PC-3 (cell line): Measurements from ENCODE around the gene HMG20A. TPM values are rescaled to one million over a fixed set of nuclear protein-coding genes. Genes with fewer than 3 reads are reported as not detected.
A peak's percentile ranks its signal among the peaks of the same experiment; 100 is the strongest.

ENCODE experiments used
- ATAC-seq: fragments of 200-7000 bp; cut with Tn5 transposase; 2 replicates; pipeline ENCODE4 v1.9.1; 2020; ENCODE audit warnings: mild to moderate bottlenecking, moderate library complexity
- BruUV-seq: library from RNA; stranded (reverse); fragments of 400-500 nt; replicated peaks from 2 replicates; lab custom pipeline; 2021; lab: Mats Ljungman, UMichigan
- CTCF ChIA-PET: fragments of 300-600 bp; sonication (Branson Sonifier 250); formaldehyde crosslinking; loops from one replicate; lab custom pipeline; 2022; ENCODE audit warnings: antibody characterized with exemption; lab: Charles Lee
- POLR2A ChIA-PET: fragments of 300-600 bp; sonication (Branson Sonifier 250); formaldehyde crosslinking; loops from one replicate; lab custom pipeline; 2022; ENCODE audit warnings: antibody characterized with exemption; ENCODE audit not compliant: unreplicated experiment; lab: Charles Lee
- DNase-seq: peaks from one replicate; pipeline ENCODE4 v3.0.0-alpha.2; 2015
- H2AFZ ChIP-seq: fragments of 300-600 bp; sonication (generic); 2 replicates; pipeline ENCODE4 v1.6.0; 2016; ENCODE audit warnings: antibody characterized with exemption, low read length
- H3F3A ChIP-seq: fragments of 300-600 bp; sonication (generic); one replicate; pipeline ENCODE4 v1.6.0; 2017; ENCODE audit warnings: antibody characterized with exemption, low read length, control low read depth, mild to moderate bottlenecking; ENCODE audit not compliant: unreplicated experiment
- H3K27ac ChIP-seq: fragments of 300-600 bp; sonication (generic); 2 replicates; pipeline ENCODE4 v1.5.1; 2016; ENCODE audit warnings: mild to moderate bottlenecking, low read length
- H3K27me3 ChIP-seq: fragments of 300-600 bp; sonication (generic); 2 replicates; pipeline ENCODE4 v1.6.1; 2016; ENCODE audit warnings: low read length, mixed read lengths
- H3K36me3 ChIP-seq: fragments of 300-600 bp; sonication (generic); 2 replicates; pipeline ENCODE4 v1.6.1; 2016; ENCODE audit warnings: low read depth, mixed run types, low read length, mixed read lengths
- H3K4me1 ChIP-seq: fragments of 300-600 bp; sonication (generic); 2 replicates; pipeline ENCODE4 v1.5.1; 2016; ENCODE audit warnings: low read length; ENCODE audit not compliant: insufficient read depth
- H3K4me2 ChIP-seq: fragments of 300-600 bp; sonication (generic); 2 replicates; pipeline ENCODE4 v1.6.0; 2016; ENCODE audit warnings: low read length
- H3K4me3 ChIP-seq: fragments of 300-600 bp; sonication (generic); 2 replicates; pipeline ENCODE4 v1.5.1; 2016; ENCODE audit warnings: mild to moderate bottlenecking, low read length, mixed read lengths
- H3K79me2 ChIP-seq: fragments of 300-600 bp; sonication (generic); 2 replicates; pipeline ENCODE4 v1.6.1; 2017; ENCODE audit warnings: low read length, mixed read lengths
- H3K9ac ChIP-seq: fragments of 300-600 bp; sonication (generic); 2 replicates; pipeline ENCODE4 v1.6.0; 2016; ENCODE audit warnings: mild to moderate bottlenecking, low read length
- H3K9me2 ChIP-seq: fragments of 300-600 bp; sonication (generic); replicated peaks from 2 replicates; pipeline ENCODE4 v1.6.1; 2016; ENCODE audit warnings: mixed run types, low read length, mixed read lengths
- H3K9me3 ChIP-seq: fragments of 300-600 bp; sonication (generic); 2 replicates; pipeline ENCODE4 v1.6.1; 2016; ENCODE audit warnings: low read length, mixed read lengths
- H4K20me1 ChIP-seq: fragments of 300-600 bp; sonication (generic); 2 replicates; pipeline ENCODE4 v1.6.1; 2016; ENCODE audit warnings: low read length, mixed read lengths
- CTCF ChIP-seq: fragments of 300-600 bp; sonication (generic); conservative IDR thresholded peaks from 2 replicates; pipeline ENCODE4 v1.5.1; 2017; ENCODE audit warnings: antibody characterized with exemption, low read depth, mild to moderate bottlenecking, low read length
- EZH2 ChIP-seq: fragments of 300-600 bp; sonication (generic); IDR thresholded peaks from one replicate; pipeline ENCODE4 v1.6.1; 2017; ENCODE audit warnings: antibody characterized with exemption, mild to moderate bottlenecking, low read length; ENCODE audit not compliant: unreplicated experiment
- EZH2phosphoT487 ChIP-seq: fragments of 300-600 bp; sonication (generic); IDR thresholded peaks from 2 replicates; pipeline ENCODE4 v1.6.1; 2018; ENCODE audit warnings: mild to moderate bottlenecking, antibody characterized with exemption, low read length, borderline replicate concordance
- intact Hi-C: fragments of 100-400 bp; cut with micrococcal nuclease; formaldehyde crosslinking; loops from 2 replicates; pipeline ENCODE4 v1.9.0; 2023
- total RNA-seq: library from RNA; depleted of rRNA; stranded (reverse); fragments of >200 nt; gene quantifications from 2 replicates; pipeline ENCODE4 v1.2.3, GENCODE V29; 2014

The HMG20A gene
- total RNA-seq, 1 experiment from 2014 or later, result 17.6 TPM

GRCh38 chr15:77373441-77373840 is 47.2 kb upstream of the HMG20A start:
- DNase-seq (no peak), ATAC-seq (no peak)
- no peaks in the 10 kb centered on the region for H3K9me2 ChIP-seq
- H3K27me3 ChIP-seq, result no peaks in the 10 kb centered on the region
- no peaks in the 10 kb centered on the region for H4K20me1 ChIP-seq
- BruUV-seq, result no TSS peak
- intact Hi-C loops, result no loop called here
- H3K9me3 ChIP-seq, result no peaks in the 10 kb centered on the region
- no peaks in the 10 kb centered on the region for H3K36me3 ChIP-seq
- H3K9ac ChIP-seq, result no peak overlapping the region
- H2AFZ ChIP-seq, result no peak overlapping the region
- ChIA-PET CTCF (no interaction called here), POLR2A (no interaction called here)
- no peaks in the 10 kb centered on the region for H3K79me2 ChIP-seq
- no peak overlapping the region for H3K4me2 ChIP-seq
- H3F3A ChIP-seq, result no peaks in the 10 kb centered on the region
- H3K4me1 ChIP-seq, result peaks cover 7% of the 10 kb centered on the region; the same call in 1 of the 2 replicates
- no peak overlapping the region for H3K4me3 ChIP-seq
- H3K27ac ChIP-seq, result no peak overlapping the region
- no peak for TF ChIP-seq EZH2phosphoT487
- TF ChIP-seq EZH2, result no peak
- TF ChIP-seq CTCF, result no peak

- no peak overlapping the region for H3K9ac ChIP-seq
- no peaks in the 10 kb centered on the region for H4K20me1 ChIP-seq
- peaks cover 7% of the 10 kb centered on the region; the same call in 1 of the 2 replicates for H3K4me1 ChIP-seq
- CTCF ChIA-PET, result no interaction called here
- intact Hi-C loops, result no loop called here
- H3K79me2 ChIP-seq, result no peaks in the 10 kb centered on the region
- H3K27me3 ChIP-seq, result no peaks in the 10 kb centered on the region
- TF ChIP-seq EZH2 (no peak), EZH2phosphoT487 (no peak), CTCF (no peak)
- no peaks in the 10 kb centered on the region for H3K9me3 ChIP-seq
- no peaks in the 10 kb centered on the region for H3K9me2 ChIP-seq
- ATAC-seq (no peak), DNase-seq (no peak)
- H3K4me2 ChIP-seq, result no peak overlapping the region
- no peaks in the 10 kb centered on the region for H3K36me3 ChIP-seq
- H3K27ac ChIP-seq, result no peak overlapping the region
- POLR2A ChIA-PET, result no interaction called here
- H3F3A ChIP-seq, result no peaks in the 10 kb centered on the region
- no peak overlapping the region for H2AFZ ChIP-seq
- H3K4me3 ChIP-seq, result no peak overlapping the region
- no TSS peak for BruUV-seq
Measured at GRCh38 chr15:77375133-77375532, 45.6 kb upstream of the HMG20A start.

GRCh38 chr15:77376770-77377169 is 43.9 kb upstream of the HMG20A start:
- no peaks in the 10 kb centered on the region for H3F3A ChIP-seq
- ATAC-seq (peak; percentile 95), DNase-seq (peak; percentile 70)
- 0 out of 2 replicates have a peak overlapping the region, but pooled peaks have one; percentile 31 for H3K4me2 ChIP-seq
- no peak overlapping the region for H3K27ac ChIP-seq
- H3K27me3 ChIP-seq, result no peaks in the 10 kb centered on the region
- intact Hi-C loops, result no loop called here
- TF ChIP-seq EZH2phosphoT487 (no peak), CTCF (no peak), EZH2 (no peak)
- no peak overlapping the region for H3K4me3 ChIP-seq
- no peaks in the 10 kb centered on the region for H3K9me3 ChIP-seq
- H3K79me2 ChIP-seq, result no peaks in the 10 kb centered on the region
- peaks cover 7% of the 10 kb centered on the region; the same call in 1 of the 2 replicates for H3K4me1 ChIP-seq
- BruUV-seq, result no TSS peak
- H3K9me2 ChIP-seq, result no peaks in the 10 kb centered on the region
- ChIA-PET CTCF (no interaction called here), POLR2A (no interaction called here)
- no peaks in the 10 kb centered on the region for H3K36me3 ChIP-seq
- H4K20me1 ChIP-seq, result no peaks in the 10 kb centered on the region
- H2AFZ ChIP-seq, result no peak overlapping the region
- H3K9ac ChIP-seq, result no peak overlapping the region
